GM20000 (cell line): ENCODE results near the gene CLMN.

ENCODE experiments used
- DNase-seq: peaks from one replicate; pipeline ENCODE4 v3.0.0; 2012; ENCODE audit warnings: low spot score
- CTCF ChIP-seq: IDR thresholded peaks from 2 replicates; pipeline ENCODE4 v1.5.1; 2012; ENCODE audit warnings: mild to moderate bottlenecking, control low read depth; ENCODE audit errors: extremely low read depth, missing control alignments

The CLMN gene

GRCh38 chr14:95352481-95352880 is 32.8 kb upstream of the CLMN start:
- TF ChIP-seq CTCF = no peak
- DNase-seq = no peak

DNA sequence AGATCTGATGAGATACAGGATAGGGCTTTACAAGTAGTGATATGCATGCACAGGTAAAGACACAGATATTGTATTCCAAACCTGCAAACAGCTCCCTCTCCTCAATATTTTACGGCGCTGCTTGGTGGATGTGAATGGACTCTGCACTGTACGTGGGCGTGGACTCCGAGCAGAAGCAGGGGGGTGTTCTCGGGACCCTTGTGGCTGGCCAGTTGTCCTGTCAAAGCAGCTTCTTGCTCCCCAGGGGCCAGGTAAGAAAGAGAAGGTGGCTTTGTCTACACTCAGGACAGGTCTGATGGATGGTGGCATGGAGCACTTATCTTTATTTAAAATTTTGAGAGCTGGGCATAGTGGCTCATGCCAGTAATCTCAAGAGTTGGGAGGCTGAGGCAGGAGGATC is 29.5 kb upstream of the CLMN start:
- TF ChIP-seq CTCF = no peak

GRCh38 chr14:95348395-95349080 is 28.8 kb upstream of the CLMN start:
- no peak for DNase-seq
- TF ChIP-seq CTCF = peak; percentile 10

More for the DNA sequence above, 29.5 kb upstream of the CLMN start:
- DNase-seq = no peak

GRCh38 chr14:95346820-95347219 is 27.1 kb upstream of the CLMN start:
- DNase-seq = no peak
- TF ChIP-seq CTCF = no peak

DNA sequence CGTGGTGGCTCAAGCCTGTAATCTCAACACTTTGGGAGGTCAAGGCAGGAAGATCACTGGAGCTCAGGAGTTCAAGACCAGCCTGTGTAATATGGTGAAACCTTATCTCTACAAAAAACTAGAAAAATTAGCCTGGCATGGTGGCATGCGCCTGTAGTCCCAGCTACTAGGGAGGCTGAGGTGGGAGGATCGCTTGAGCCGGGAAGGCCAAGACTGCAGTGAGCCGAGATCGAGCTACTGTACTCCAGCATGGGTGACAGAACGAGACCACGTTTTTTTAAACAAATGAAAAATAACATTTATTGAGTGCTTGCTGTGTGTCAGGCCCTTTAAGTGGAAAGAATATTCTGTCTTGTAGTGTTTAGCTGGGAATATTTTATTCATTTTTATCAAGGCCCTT is 26.6 kb upstream of the CLMN start:
- TF ChIP-seq CTCF = no peak
- no peak for DNase-seq

DNA sequence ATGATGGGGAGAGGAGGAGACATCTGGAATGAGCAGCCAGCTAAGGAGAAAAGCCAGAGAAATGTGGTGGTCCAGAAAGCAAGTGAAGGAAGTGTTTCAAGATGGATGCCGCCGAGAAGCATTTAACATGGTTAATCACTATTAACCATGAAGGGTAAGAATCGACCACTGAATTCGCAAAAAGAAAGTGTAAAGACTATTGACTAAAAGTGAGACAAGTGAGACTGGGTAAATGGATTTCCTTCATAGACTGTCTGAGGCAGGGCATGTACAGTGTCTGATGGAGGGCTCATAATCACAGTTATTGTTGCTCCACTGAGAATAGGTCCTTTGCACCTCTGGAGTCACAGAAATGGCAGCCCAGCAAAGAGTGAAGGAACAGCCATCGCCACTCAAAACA is 25.3 kb upstream of the CLMN start:
- TF ChIP-seq CTCF = no peak

DNA sequence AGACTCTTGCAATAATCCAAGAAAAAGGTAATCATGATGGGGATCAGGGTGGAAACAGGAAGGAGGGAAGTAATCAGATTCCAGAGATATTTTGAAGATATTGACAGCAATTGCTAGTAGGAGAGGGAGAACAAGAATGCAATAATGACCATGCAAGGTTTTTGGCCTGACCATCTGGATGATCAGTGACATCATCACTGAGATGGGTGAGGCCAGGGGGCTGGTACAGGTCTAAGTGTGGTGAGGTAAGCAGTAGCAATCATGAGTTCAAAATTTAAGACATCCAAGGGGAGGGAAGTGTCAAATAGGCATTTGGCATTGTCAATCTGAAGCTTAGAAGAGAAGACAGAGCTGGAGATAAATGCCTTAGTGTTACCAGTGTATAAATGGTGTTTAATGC is 24.8 kb upstream of the CLMN start:
- DNase-seq = no peak
- TF ChIP-seq CTCF = no peak

More for the DNA sequence above, 25.3 kb upstream of the CLMN start:
- no peak for DNase-seq
